ENCODE results near the gene TPX2. TPM values are rescaled to one million over a fixed set of nuclear protein-coding genes. Genes with fewer than 3 reads are reported as not detected.
A peak's percentile ranks its signal among the peaks of the same experiment; 100 is the strongest.

TPX2 gene
- total RNA-seq, 4 donors from 2014 or later = 0.21 to 2.7 (median 0.40) TPM

GRCh38 chr20:31839782-31840487 lies 100.8 kb downstream of the TPX2 start:
- no peaks in the 10 kb centered on the region for H3K9me3 ChIP-seq
- H3K27me3 ChIP-seq = no peaks in the 10 kb centered on the region
- peak overlapping the region in 2 of 4 donors; percentile 23 to 71 for H3K27ac ChIP-seq
- no peak overlapping the region for H3K4me3 ChIP-seq
- DNase-seq (ENCODE audit: low spot score in 2 of 2) = no peak
- H3K4me1 ChIP-seq = peaks cover 0 to 94% (median 41%) of the 10 kb centered on the region in 4 donors
- WGBS, 2 donors = 51 to 58% methylated on average over 5 of the region's 5 CpGs
- H3K36me3 ChIP-seq = no peaks in the 10 kb centered on the region
- no peak for TF ChIP-seq POLR2A (IDR thresholded peaks at IDR 0.05)
- TF ChIP-seq CTCF (IDR thresholded peaks at IDR 0.05) = no peak
- TF ChIP-seq EP300 (IDR thresholded peaks at IDR 0.05) = no peak

GRCh38 chr20:31840906-31841816 lies 102.1 kb downstream of the TPX2 start:
- TF ChIP-seq CTCF (IDR thresholded peaks at IDR 0.05) (no peak), POLR2A (IDR thresholded peaks at IDR 0.05) (no peak), EP300 (IDR thresholded peaks at IDR 0.05) (no peak)
- Histone ChIP-seq H3K27me3 (no peaks in the 10 kb centered on the region), H3K9me3 (no peaks in the 10 kb centered on the region), H3K4me3 (no peak overlapping the region), H3K36me3 (no peaks in the 10 kb centered on the region), H3K27ac (peak overlapping the region in 2 of 4 donors; percentile 71 to 73), H3K4me1 (peaks cover 0 to 92% (median 33%) of the 10 kb centered on the region in 4 donors)
- 49 to 60% methylated on average over 12 to 15 of the region's 15 CpGs for WGBS, 2 donors
- DNase-seq (ENCODE audit: low spot score in 2 of 2) = no peak

GRCh38 chr20:31841928-31842327 lies 102.8 kb downstream of the TPX2 start:
- DNase-seq (ENCODE audit: low spot score in 2 of 2) = no peak
- 33 to 50% methylated on average over 3 to 8 of the region's 8 CpGs for WGBS, 2 donors
- H3K27me3 ChIP-seq = no peaks in the 10 kb centered on the region
- H3K4me1 ChIP-seq = peaks cover 0 to 87% (median 26%) of the 10 kb centered on the region in 4 donors
- TF ChIP-seq EP300 (IDR thresholded peaks at IDR 0.05) (no peak), CTCF (IDR thresholded peaks at IDR 0.05) (no peak), POLR2A (IDR thresholded peaks at IDR 0.05) (no peak)
- H3K9me3 ChIP-seq = no peaks in the 10 kb centered on the region
- no peak overlapping the region for H3K4me3 ChIP-seq
- H3K36me3 ChIP-seq = no peaks in the 10 kb centered on the region
- peak overlapping the region in 2 of 4 donors; percentile 71 to 73 for H3K27ac ChIP-seq

GRCh38 chr20:31842471-31843157 lies 103.5 kb downstream of the TPX2 start:
- Histone ChIP-seq H3K4me3 (peak overlapping the region in 1 of 4 donors; percentile 54), H3K27me3 (no peaks in the 10 kb centered on the region), H3K4me1 (peaks cover 0 to 80% (median 19%) of the 10 kb centered on the region in 4 donors), H3K27ac (peak overlapping the region in 2 of 4 donors; percentile 73 to 82), H3K9me3 (no peaks in the 10 kb centered on the region), H3K36me3 (no peaks in the 10 kb centered on the region)
- peak in 1 of 2 donors; percentile 36 for DNase-seq (ENCODE audit: low spot score in 2 of 2)
- TF ChIP-seq POLR2A (IDR thresholded peaks at IDR 0.05) (no peak), CTCF (IDR thresholded peaks at IDR 0.05) (no peak), EP300 (IDR thresholded peaks at IDR 0.05) (no peak)
- WGBS, 2 donors = 19 to 27% methylated on average over 9 to 12 of the region's 12 CpGs
